Activated CD8-positive, alpha-beta memory T cell treated with anti-CD3 and anti-CD28 coated beads, Interleukin-2, amount 50 U/mL, for 1 hour (primary cell): ENCODE results near the gene ATG4C.

Experiments used
- DNase-seq: peaks from one replicate; pipeline ENCODE4 v3.0.0-alpha.2; 2020; ENCODE audit errors: extremely low read depth

ATG4C gene

DNA sequence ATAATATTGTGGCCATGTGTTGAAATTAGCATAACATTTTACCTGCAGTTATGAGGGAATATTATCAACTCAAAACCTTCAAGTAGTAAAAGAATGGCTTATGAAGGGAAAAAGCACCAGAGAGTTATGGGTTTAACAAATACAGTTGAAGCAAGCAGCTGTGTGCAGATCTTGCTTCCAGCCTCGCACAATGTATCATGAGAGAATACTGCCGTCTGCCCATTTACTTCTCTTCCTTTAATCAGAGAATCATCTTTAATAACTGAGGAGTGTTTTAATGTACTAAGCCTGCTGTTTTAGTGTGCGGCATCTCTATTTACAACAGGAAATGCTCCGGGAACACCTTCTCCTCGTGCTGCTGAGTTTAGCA is 120.9 kb downstream of the ATG4C start:
- DNase-seq: no peak

DNA sequence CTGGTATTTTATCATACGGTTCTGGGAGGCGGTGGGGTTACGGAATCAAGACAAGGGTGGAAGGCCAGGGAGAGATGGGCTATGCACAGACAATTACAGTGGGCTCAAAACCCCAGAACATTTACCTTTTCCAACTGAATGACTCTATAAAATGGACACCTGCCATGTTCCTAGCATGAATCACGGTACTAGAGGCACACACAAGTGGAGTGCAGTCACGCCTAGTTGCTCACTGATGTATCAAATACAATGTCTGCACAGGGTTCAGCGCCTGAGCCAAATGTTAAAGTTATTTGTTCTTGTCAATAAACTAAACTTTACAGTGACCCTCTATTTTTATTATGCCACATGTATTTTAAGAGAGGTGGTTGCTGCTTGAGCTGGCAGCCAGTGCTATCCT is 121.4 kb downstream of the ATG4C start:
- no peak for DNase-seq

DNA sequence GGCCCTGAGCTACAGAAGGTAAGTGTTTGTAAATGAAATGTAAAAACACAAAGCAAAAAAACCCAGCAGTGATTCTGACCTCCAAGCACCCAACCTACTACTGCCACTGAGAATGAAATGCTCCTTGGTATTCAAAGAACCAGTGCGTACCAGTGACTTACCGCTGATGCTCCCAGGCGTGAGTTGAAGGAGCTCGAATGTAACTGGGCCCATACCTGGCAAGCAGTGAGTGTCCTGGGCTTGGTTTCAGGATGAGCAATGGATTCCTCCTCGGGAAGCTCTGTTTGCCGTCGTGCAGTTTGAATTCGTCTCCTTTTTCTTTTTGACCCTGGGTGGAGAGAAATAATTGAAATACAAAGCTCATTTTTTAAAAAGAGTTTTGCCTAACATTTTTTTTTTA is 121.9 kb downstream of the ATG4C start:
- DNase-seq: no peak

DNA sequence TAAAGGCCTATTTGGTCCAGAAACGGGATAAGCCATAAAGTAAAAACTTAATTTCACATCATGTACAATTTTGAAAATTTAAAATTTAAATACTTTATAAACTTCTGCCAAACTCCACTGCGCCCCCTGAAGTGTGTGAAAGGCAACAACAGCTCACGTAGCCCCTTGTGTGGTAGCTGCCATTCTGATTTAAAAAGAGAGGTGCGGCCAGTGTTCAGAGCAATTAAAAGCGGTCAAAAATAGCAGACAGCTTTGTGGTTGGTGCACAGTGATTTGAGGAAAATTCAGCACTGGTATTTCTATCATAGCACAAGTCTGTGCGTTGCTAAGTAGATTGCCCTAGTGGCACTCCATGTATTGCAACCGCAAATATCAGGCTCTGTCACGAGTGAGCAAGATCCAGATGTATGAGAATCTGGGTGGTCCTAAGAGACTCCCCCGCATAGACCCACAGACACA is 122.5 kb downstream of the ATG4C start:
- no peak for DNase-seq

DNA sequence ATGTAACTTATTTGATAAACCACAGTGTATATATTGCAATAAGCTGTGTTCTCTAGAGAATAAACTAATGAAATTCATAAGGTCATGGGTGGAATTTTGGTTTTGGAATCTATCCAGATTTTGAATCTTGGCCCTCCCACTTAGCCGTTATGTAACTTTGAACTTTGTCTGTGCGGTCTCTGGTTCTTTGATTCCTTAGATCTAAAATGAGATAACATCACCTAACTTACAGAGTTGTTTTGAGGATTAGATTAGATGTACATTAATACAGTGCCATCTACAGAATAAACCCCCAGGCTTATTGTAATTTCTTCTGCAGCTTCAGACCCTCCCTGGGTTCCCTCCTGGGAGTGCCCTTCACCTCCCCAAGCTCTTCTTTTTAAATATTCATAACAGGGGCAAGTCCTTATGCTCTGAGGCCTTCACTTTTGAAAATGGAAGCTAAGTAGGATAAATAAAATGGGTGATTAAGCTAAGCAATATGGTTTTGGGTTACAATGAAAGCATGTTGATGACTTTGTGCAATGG is 124.3 kb downstream of the ATG4C start:
- no peak for DNase-seq

DNA sequence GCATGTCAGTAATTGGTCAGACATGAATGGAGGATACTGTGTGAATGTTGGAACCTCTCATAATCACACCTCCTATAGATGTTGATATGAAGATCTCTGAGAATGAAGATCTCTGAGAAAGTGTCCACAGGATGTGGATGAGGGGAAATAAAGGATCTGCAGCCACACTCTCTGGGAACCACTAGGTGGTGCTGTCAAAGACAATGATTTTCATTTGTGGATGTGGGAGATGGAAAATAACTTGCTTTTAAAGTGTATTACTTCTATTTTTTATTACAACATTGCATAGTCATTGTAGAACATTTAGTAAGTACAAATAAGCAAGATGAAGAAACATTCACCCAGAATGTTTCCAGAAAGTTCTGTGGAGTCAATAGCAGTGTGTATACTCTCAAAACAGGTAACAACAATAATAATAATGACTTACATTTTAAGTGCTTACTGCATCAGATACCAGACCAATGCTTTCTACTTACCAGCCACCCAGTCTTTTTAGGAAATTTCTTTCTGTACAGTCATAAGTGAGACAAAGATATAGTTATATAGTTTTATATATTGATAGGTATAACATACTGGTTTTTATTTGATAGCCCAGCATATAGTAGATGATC is 128.2 kb downstream of the ATG4C start:
- DNase-seq: no peak
